ENCODE measurements around the gene FZD7. TPM values are rescaled to one million over a fixed set of nuclear protein-coding genes. Genes with fewer than 3 reads are reported as not detected.

Gene FZD7
- total RNA-seq, 1 experiment from 2014 or later = 302 TPM

GRCh38 chr2:202035089-202035940 is 1.7 kb downstream of the FZD7 start:
- peak; percentile 67 for TF ChIP-seq CTCF (conservative IDR thresholded peaks at IDR 0.05)
- Histone ChIP-seq H3K27ac (ENCODE audit: insufficient read length, low read depth, low read length) (no peak overlapping the region), H3K9me3 (ENCODE audit: control insufficient read depth, low read depth, low read length) (no peaks in the 10 kb centered on the region), H3K14ac (ENCODE audit: insufficient read depth, low read length) (peak overlapping the region; percentile 74), H3K4me2 (ENCODE audit: insufficient read depth, insufficient read length, low read length) (peak overlapping the region; percentile 83), H4K20me1 (ENCODE audit: control insufficient read depth, insufficient read depth, insufficient read length) (no peaks in the 10 kb centered on the region), H2BK15ac (ENCODE audit: low read depth, low read length) (no peak overlapping the region), H2AK5ac (ENCODE audit: insufficient read length, low read length) (no peak overlapping the region), H3K4ac (ENCODE audit: low read depth, low read length) (no peak overlapping the region), H2BK12ac (ENCODE audit: insufficient read length, low read depth, low read length) (no peak overlapping the region), H4K91ac (ENCODE audit: insufficient read length, low read depth, low read length) (no peak overlapping the region), H3K4me1 (ENCODE audit: insufficient read depth, low read length) (peaks cover 8% of the 10 kb centered on the region), H3K79me2 (ENCODE audit: insufficient read depth, low read length) (peaks cover 39% of the 10 kb centered on the region; the same call in 1 of the 2 replicates), H2BK120ac (ENCODE audit: low read depth, low read length, poor library complexity, severe bottlenecking) (no peak overlapping the region), H3T11ph (ENCODE audit: low read length) (no peak overlapping the region), H4K8ac (replicated peaks; ENCODE audit: insufficient read length, low read depth, low read length) (no peak overlapping the region), H2AFZ (ENCODE audit: low read length) (no peak overlapping the region), H3K23ac (ENCODE audit: insufficient read length, low read depth, low read length) (no peak overlapping the region), H3K9ac (ENCODE audit: extremely low read depth, insufficient read length, low read length) (peak overlapping the region; percentile 93), H4K5ac (ENCODE audit: insufficient read length, low read depth, low read length) (no peak overlapping the region), H3K56ac (ENCODE audit: insufficient read length, low read depth, low read length) (no peak overlapping the region), H3K23me2 (ENCODE audit: insufficient read length, low read depth, low read length, poor library complexity, severe bottlenecking) (peaks cover 16% of the 10 kb centered on the region), H2BK20ac (ENCODE audit: low read depth, low read length, poor library complexity, severe bottlenecking) (no peak overlapping the region), H3K79me1 (ENCODE audit: insufficient read depth, low read depth, low read length, poor library complexity, severe bottlenecking) (no peaks in the 10 kb centered on the region), H2BK5ac (ENCODE audit: insufficient read length, low read length) (no peak overlapping the region), H3K27me3 (ENCODE audit: insufficient read depth, low read length) (no peaks in the 10 kb centered on the region), H3K18ac (ENCODE audit: insufficient read length, low read depth, low read length) (peak overlapping the region; percentile 23)
- DNase-seq = peak; percentile 54
- no peak overlapping the region for H3K4me3 Mint-ChIP-seq
- H3K27me3 Mint-ChIP-seq (ENCODE audit: low read depth) = no peaks in the 10 kb centered on the region; the same call in 1 of the 2 replicates
- WGBS (ENCODE audit: extremely low coverage, insufficient read length, low lambda C conversion rate) = no CpG with 5 or more reads among the region's 78 CpGs
- peaks cover 41 to 48% of the 10 kb centered on the region in 2 experiments for H3K4me1 Mint-ChIP-seq
- peaks cover 6 to 17% (median 12%) of the 10 kb centered on the region in 3 experiments for H3K36me3 Mint-ChIP-seq (ENCODE audit: insufficient read depth in 1 of 3, low read depth in 3 of 3)
- H3K27ac Mint-ChIP-seq = peak overlapping the region in 2 of 3 experiments; percentile 61 to 91; a peak in 3 of 7 replicates
- H3K9me3 Mint-ChIP-seq = peaks cover 0 to 4% of the 10 kb centered on the region in 2 experiments; a peak in 2 of 5 replicates

Data from H9 (cell line).